VCaP (cell line): ENCODE measurements around the gene MGAT5.
A peak's percentile ranks its signal among the peaks of the same experiment; 100 is the strongest.

Source experiments
- H3K27ac ChIP-seq: fragments of 450-650 bp; 2 replicates; pipeline ENCODE4 v1.5.1; 2017
- TF ChIP-seq, protein P1 (sequence below): fragments of 450-650 bp; conservative IDR thresholded peaks from 2 replicates; pipeline ENCODE4 v1.5.1; 2017; ENCODE audit warnings: mild to moderate bottlenecking, moderate library complexity

Gene MGAT5

DNA sequence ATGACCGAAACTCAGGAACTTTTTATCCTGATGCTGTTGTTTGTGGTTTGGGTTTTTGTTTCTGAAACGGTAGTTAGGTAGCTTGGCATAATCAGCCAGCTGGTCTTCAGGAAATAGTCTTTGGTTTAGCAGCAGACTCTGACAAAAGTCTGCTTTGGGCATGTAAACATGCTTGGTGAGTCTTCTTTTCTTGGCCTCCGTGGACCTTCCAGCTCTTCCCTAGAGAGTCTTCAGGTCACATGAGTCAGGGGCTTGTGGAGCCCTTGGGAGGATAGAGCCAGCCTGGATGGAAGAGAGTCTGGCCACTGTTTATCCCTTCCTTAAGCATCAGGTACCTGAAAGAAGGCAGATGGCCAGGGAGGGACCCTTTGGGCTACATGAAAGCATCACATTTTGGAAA lies 154.5 kb downstream of the MGAT5 start:
- no peak overlapping the region for H3K27ac ChIP-seq
- TF ChIP-seq, protein P1, sequence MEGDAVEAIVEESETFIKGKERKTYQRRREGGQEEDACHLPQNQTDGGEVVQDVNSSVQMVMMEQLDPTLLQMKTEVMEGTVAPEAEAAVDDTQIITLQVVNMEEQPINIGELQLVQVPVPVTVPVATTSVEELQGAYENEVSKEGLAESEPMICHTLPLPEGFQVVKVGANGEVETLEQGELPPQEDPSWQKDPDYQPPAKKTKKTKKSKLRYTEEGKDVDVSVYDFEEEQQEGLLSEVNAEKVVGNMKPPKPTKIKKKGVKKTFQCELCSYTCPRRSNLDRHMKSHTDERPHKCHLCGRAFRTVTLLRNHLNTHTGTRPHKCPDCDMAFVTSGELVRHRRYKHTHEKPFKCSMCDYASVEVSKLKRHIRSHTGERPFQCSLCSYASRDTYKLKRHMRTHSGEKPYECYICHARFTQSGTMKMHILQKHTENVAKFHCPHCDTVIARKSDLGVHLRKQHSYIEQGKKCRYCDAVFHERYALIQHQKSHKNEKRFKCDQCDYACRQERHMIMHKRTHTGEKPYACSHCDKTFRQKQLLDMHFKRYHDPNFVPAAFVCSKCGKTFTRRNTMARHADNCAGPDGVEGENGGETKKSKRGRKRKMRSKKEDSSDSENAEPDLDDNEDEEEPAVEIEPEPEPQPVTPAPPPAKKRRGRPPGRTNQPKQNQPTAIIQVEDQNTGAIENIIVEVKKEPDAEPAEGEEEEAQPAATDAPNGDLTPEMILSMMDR = no peak

DNA sequence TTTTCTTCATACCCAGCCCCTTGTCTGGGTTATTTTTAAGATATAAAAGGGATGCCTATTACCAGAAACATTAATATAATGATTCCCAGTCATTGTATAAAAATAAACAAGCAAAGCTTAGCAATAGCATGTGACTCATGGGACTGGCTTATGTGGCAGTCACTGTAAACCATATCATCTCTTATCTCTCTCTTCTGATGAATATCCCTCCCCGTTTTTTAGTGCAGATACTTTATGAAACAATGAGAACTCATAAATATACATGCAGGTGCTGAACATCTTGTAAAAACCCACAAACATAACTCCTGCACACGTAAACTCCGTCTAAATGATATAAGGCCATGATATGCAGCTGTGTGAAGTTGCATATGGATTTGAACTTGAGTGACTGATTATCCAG lies 154.9 kb downstream of the MGAT5 start:
- TF ChIP-seq, protein P1 = no peak
- no peak overlapping the region for H3K27ac ChIP-seq

DNA sequence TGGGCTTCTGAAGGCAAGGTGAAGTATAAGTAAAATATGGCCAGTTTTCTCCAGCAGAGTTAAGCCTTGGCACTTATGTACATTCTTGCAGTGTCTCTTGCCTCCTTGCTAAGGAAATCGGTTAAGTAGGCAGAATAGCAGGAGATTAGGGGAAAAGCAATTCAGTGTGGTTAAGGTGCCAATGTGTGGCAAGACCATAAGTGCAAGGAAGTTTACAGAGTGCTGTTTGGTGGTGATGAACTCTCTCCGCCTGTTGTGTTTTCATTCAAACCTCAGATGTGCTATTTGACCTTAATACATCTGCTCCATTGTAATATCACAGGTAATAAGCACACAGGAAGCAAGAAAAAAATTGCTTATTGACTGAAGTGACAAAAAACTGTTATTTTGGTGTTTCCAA lies 156.1 kb downstream of the MGAT5 start:
- no peak overlapping the region for H3K27ac ChIP-seq
- TF ChIP-seq, protein P1 = no peak

DNA sequence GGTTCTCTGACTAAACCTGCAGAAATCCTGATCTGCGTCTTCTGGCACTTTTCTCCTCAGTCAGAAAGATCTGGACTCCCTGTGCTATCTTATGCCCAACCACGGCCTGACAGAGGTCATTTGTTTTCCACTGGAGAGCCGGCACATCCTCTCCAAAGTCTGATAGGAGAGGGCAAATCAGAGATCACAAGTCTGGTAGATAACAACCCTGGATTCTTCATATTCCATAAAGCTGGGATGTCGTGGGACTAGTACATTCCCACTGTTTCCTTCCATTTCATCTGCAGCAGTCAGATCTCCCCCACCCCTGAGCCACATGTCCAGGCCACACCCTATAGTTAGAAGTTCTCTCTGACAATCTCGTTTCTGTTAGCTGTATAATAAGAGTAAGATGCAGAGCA lies 157.0 kb downstream of the MGAT5 start:
- no peak overlapping the region for H3K27ac ChIP-seq
- TF ChIP-seq, protein P1 = no peak

DNA sequence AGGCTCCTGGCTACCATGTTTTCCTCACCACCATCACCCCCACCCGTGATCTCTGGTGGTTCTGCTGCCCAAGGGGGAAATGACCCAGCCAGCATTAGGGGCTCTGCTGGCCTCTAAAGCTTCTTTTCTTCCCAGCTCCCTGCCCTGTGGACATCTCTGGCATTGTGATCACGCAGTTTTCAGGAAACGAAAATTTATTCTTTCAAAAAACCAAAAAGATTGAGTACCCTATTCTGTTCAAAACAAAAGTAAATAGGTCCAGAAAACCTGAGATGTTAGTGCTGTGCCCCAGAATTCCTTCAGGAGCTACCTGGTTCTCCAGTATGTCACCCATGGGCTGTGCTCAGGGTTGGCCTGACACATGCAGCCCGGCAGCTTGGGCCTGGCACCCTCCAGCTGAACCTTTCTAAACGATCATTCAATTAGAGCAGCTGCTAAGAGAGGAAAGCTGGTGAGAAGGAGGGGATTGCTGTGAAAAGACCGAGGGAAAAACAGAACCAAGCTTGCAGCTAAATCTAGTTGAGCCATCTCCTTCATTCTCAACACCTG lies 157.5 kb downstream of the MGAT5 start:
- TF ChIP-seq, protein P1 = no peak
- H3K27ac ChIP-seq = peak overlapping the region; percentile 15; the same call in 1 of the 2 replicates

DNA sequence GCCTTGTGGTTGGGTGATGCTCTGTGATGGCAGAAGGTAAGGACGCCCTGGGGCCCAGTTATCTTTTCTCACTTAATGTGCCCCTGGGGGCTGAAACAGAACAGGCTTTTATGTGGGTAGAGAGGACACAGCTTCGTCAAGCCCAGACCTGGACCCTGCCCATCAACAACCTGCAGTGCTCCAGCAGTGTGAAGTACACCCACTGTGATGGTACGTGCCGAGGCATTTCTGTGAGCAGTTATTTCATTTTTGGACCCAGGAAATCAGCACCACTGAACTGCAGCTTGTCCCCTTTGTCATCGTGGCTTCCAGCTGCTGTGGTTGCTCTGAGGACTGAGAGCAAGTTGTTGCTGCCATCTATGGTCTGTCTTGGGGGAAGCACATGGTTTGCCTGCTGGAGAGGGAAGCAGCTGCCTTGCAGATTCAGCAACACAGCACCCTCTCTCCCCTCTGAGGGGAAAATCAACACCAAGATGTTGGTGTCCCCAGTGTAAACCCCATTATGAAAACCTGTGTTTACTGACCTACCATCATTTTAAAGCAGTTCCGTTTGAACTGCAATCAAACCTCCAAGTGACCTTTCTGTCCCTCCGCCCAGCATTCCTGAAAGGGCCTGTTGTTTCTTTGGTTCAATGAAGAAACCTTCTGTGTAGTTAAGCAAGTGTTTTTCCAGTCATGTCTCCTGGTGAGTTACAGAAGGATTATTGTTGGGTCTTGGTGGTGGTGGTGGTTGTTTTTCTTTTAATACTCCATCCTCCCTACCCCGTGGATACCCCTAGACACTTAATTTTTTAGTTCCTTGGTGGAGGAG lies 158.2 kb downstream of the MGAT5 start:
- TF ChIP-seq, protein P1 = peak; percentile 85
- H3K27ac ChIP-seq = peak overlapping the region; percentile 15; the same call in 1 of the 2 replicates

DNA sequence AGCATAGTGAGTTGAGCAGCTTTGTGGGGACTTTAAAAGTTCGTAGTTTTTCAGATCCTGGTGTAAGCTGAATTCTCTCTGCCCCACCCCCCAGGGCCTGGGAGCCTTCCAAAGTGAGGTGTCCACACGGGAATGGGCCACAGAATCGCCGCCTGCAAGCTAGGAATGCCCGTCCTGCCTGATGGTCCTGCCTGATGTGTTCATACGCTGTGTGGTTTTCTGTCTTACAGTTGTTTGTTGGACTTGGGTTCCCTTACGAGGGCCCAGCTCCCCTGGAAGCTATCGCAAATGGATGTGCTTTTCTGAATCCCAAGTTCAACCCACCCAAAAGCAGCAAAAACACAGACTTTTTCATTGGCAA lies 158.7 kb downstream of the MGAT5 start:
- TF ChIP-seq, protein P1 = no peak
- H3K27ac ChIP-seq = no peak overlapping the region
